Heart left ventricle (tissue), 16 donors: ENCODE data around the gene XYLT1. TPM values are rescaled to one million over a fixed set of nuclear protein-coding genes. Genes with fewer than 3 reads are reported as not detected.

Experiments
- ATAC-seq, 4 donors: fragments of 200-7000 bp; cut with Tn5 transposase; one replicate each; pipeline ENCODE4 v1.9.1; 2020 to 2022; ENCODE audit warnings: moderate library complexity in 4 of 4, mild to moderate bottlenecking in 3 of 4, moderate number of reproducible peaks in 1 of 4
- DNase-seq, 5 donors: peaks; one replicate each; pipeline ENCODE4 v3.0.0-alpha.2; 2020
- H3K27ac ChIP-seq, 12 donors: fragments of 200-600 bp; sonication (generic) in 4 of 12; one replicate each; pipeline versions ENCODE4 v1.5.0 to v1.8.0; 2016 to 2022; ENCODE audit warnings: mild to moderate bottlenecking in 2 of 12
- H3K27me3 ChIP-seq, 9 donors: fragments of 200-600 bp; sonication (generic) in 2 of 9; one replicate each; pipeline versions ENCODE4 v1.5.1 to v1.8.0; 2016 to 2022; ENCODE audit warnings: mild to moderate bottlenecking in 3 of 9
- H3K36me3 ChIP-seq, 9 donors: fragments of 200-600 bp; sonication (generic) in 2 of 9; one replicate each; pipeline versions ENCODE4 v1.5.0 to v1.8.0; 2018 to 2022; ENCODE audit warnings: mild to moderate bottlenecking in 2 of 9
- H3K4me1 ChIP-seq, 12 donors: fragments of 200-600 bp; sonication (generic) in 4 of 12; one replicate each; pipeline versions ENCODE4 v1.5.0 to v1.8.0; 2016 to 2022; ENCODE audit warnings: mild to moderate bottlenecking in 3 of 12
- H3K4me3 ChIP-seq, 12 donors: fragments of 200-600 bp; sonication (generic) in 4 of 12; one replicate each; pipeline versions ENCODE4 v1.5.0 to v1.8.0; 2017 to 2022; ENCODE audit warnings: mild to moderate bottlenecking in 9 of 12, moderate library complexity in 4 of 12
- H3K9me3 ChIP-seq, 12 donors: fragments of 200-600 bp; sonication (generic) in 4 of 12; one replicate each; pipeline versions ENCODE4 v1.5.0 to v1.8.0; 2016 to 2022; ENCODE audit warnings: mild to moderate bottlenecking in 1 of 12
- CTCF ChIP-seq, 12 donors: fragments of 200-600 bp; sonication (generic) in 4 of 12; IDR thresholded peaks; one replicate each; pipeline versions ENCODE4 v1.5.0 to v1.8.0; 2018 to 2022; ENCODE audit warnings: antibody characterized with exemption in 12 of 12, mild to moderate bottlenecking in 5 of 12
- POLR2A ChIP-seq, 2 donors: fragments of 450-650 bp; IDR thresholded peaks; one replicate each; pipeline ENCODE4 v1.6.1; 2017; ENCODE audit warnings: antibody characterized with exemption in 2 of 2, mild to moderate bottlenecking in 2 of 2, moderate library complexity in 2 of 2
- WGBS, 4 donors: extraction: QIAGEN DNeasy Blood & Tissue Kit in 2 of 4; methylation state at CpG; one replicate each; pipeline versions ENCODE4 v1.1.5 to v1.1.7; 2013 to 2018; 5-methylcytosine and 5-hydroxymethylcytosine counted together
- intact Hi-C, 10 donors: fragments of 100-400 bp; cut with DNase I; formaldehyde crosslinking; loops; one replicate each; pipeline versions ENCODE4 v1.11.1 to v1.14.2; 2022
- polyA plus RNA-seq, 2 donors: library from polyadenylated mRNA; stranded (reverse); fragments of 200-250 nt; gene quantifications; one replicate each; pipeline ENCODE4 v1.2.3, GENCODE V29; 2013
- total RNA-seq, 9 donors: library from RNA; depleted of rRNA in 2 of 9; stranded (reverse); fragments of >200 nt in 2 of 9; fragmentation: NEBNext Ultra II Directional in 3 of 9; extraction: Animal tissue kit (Norgen Biotek cat#: 25700) in 3 of 9; gene quantifications; one replicate each; pipeline versions ENCODE4 v1.1.0 to v1.2.4, GENCODE V29; 2016 to 2023
- donor health status: ischemic (EF 13 %, LVEDD 7.1; RV severe dilation, severe dysfunction).
- donor health status: healthy with polysubstance abuse.
- donor health status: DM: no; HTN: yes; CAD: no.
- donor health status: DM: no; HTN: no; CAD: no.
- donor health status: ischemic (EF 25% LVEDD 6.9; RV normal size, moderate dysfunction).
- donor health status: ischemic (EF 25% LVEDD 5.7; RV mildly dilated, moderate dysfunction).
- donor health status: healthy.
- donor health status: DM: yes; HTN: yes; CAD: no.
- donor health status: ischemic (EF 35%, LVEDD 5.7; RV mildly dilated, moderate dysfunction).
- donor health status: nonischemic (EF 11% LVEDD 7.7; RV severe dilation, severe dysfunction).
- donor health status: DM: yes; HTN: yes; CAD: no.
- donor health status: PGD.
- donor health status: ischemic (EF 29% LVEDD 5.4; RV normal size, mild dysfunction).
- donor health status: nonischemic (EF 23%, LVEDD 6.1; RV moderate dilation, normal function).

The XYLT1 gene
- total and polyA plus RNA-seq, 11 donors, result 0.46 to 12.3 (median 2.4) TPM

DNA sequence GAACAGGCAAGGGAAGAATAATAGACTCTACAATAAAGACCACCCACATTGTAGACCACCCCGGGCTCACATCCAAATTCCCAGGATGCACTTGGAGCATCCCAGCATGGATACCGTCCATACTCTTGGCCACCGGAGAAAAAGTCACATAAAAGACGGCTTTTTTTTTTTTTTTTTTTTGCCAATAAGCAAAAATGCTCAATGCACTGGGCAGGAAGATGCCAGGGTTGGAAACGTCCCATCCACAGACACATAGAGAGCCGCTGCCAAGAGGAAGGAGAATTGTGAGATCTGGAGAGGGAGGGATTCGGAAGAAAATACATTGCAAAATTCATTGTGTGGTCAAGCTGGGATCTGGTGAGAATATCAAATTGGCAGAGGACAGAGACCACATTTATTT lies 286.7 kb downstream of the XYLT1 start:
- intact Hi-C loops, result no loop called here
- no peak for ATAC-seq
- Histone ChIP-seq H3K4me3 (no peak overlapping the region), H3K36me3 (no peaks in the 10 kb centered on the region), H3K27me3 (no peaks in the 10 kb centered on the region), H3K27ac (no peak overlapping the region), H3K9me3 (no peaks in the 10 kb centered on the region), H3K4me1 (no peaks in the 10 kb centered on the region)
- TF ChIP-seq CTCF (IDR thresholded peaks at IDR 0.05), result no peak
- no peak for TF ChIP-seq POLR2A (IDR thresholded peaks at IDR 0.05)
- WGBS, 4 donors, result 87 to 88% (median 88%) methylated on average over 7 of the region's 7 CpGs
- DNase-seq, result no peak

GRCh38 chr16:17177959-17178905 lies 292.5 kb downstream of the XYLT1 start:
- intact Hi-C loops, result no loop called here
- WGBS, 4 donors, result 76 to 84% (median 81%) methylated on average over 14 of the region's 14 CpGs
- DNase-seq, result no peak

DNA sequence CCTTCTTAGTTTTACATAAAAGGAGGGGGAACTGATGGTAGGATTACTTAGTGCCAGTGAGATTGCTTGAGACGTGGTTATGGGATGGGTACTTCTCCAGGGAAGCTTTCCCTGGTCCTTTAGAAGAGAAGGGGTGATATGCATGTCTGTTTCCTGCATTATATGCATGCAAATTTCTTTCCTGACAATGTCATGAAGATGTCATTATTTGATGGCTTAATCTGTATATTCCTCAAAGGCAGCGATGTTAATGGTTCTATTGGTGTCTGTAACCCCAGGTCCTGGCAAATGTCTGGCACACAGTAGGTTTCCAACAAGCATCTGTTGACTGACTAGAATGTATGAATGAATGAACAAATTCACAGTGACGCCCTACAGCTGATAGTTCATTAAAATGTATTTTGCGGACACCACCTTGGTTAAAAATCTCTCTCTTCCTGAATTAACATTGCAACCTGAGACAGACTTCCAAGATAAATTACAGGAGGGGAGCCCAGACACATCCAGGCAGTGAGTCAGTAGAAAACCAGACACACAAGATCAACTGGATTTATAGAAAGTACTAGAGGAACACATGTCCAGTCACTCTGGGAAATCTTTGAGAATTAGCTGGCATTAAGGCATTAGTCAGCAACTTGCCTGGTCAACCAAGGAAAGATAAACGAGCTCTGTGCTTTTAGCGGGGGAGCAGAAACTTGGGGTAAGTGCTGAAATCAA lies 293.4 kb downstream of the XYLT1 start:
- Histone ChIP-seq H3K36me3 (no peaks in the 10 kb centered on the region), H3K9me3 (no peaks in the 10 kb centered on the region), H3K27ac (no peak overlapping the region), H3K27me3 (no peaks in the 10 kb centered on the region), H3K4me3 (no peak overlapping the region), H3K4me1 (peaks cover 0 to 12% (median 0%) of the 10 kb centered on the region in 12 donors)
- intact Hi-C loops, result no loop called here
- DNase-seq (no peak), ATAC-seq (no peak)
- TF ChIP-seq CTCF (IDR thresholded peaks at IDR 0.05), result no peak
- TF ChIP-seq POLR2A (IDR thresholded peaks at IDR 0.05), result no peak
- 68 to 86% (median 75%) methylated on average over 6 of the region's 6 CpGs for WGBS, 4 donors

More at GRCh38 chr16:17177959-17178905, 292.5 kb downstream of the XYLT1 start:
- Histone ChIP-seq H3K36me3 (no peaks in the 10 kb centered on the region), H3K9me3 (no peaks in the 10 kb centered on the region), H3K27me3 (no peaks in the 10 kb centered on the region), H3K4me3 (no peak overlapping the region), H3K4me1 (peaks cover 0 to 5% (median 0%) of the 10 kb centered on the region in 12 donors), H3K27ac (no peak overlapping the region)
- TF ChIP-seq POLR2A (IDR thresholded peaks at IDR 0.05), result no peak
- no peak for TF ChIP-seq CTCF (IDR thresholded peaks at IDR 0.05)
- no peak for ATAC-seq

DNA sequence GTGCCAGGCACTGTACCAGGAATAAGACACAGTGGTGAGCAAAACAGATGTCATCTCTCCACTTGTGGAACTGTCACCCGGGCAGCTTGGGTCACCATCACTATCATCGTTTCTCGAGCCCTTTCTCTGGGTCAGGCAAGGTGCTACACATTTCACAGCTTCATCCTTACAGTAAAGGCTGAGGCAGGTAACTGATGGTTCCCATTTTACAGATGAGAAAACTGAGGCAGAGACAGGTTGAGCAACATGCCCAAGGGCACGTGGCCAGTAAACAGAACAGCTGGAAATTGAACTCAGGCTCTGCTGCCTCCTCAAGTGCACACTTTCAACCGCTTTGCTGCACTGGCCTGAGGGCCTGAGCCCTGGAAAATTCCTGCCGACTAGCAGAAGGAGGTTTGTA lies 294.6 kb downstream of the XYLT1 start:
- ATAC-seq, result no peak
- Histone ChIP-seq H3K36me3 (no peaks in the 10 kb centered on the region), H3K27ac (no peak overlapping the region), H3K9me3 (no peaks in the 10 kb centered on the region), H3K27me3 (no peaks in the 10 kb centered on the region), H3K4me3 (no peak overlapping the region), H3K4me1 (peaks cover 0 to 23% (median 0%) of the 10 kb centered on the region in 12 donors)
- no peak for DNase-seq
- TF ChIP-seq POLR2A (IDR thresholded peaks at IDR 0.05) (no peak), CTCF (IDR thresholded peaks at IDR 0.05) (no peak)
- 83 to 89% (median 87%) methylated on average over 6 of the region's 6 CpGs for WGBS, 4 donors
- intact Hi-C loops, result no loop called here
